ENCODE data around the gene LBP.

GRCh38 chr20:38300438-38300837, 45.8 kb upstream of the LBP start:
- TF ChIP-seq, protein P1, sequence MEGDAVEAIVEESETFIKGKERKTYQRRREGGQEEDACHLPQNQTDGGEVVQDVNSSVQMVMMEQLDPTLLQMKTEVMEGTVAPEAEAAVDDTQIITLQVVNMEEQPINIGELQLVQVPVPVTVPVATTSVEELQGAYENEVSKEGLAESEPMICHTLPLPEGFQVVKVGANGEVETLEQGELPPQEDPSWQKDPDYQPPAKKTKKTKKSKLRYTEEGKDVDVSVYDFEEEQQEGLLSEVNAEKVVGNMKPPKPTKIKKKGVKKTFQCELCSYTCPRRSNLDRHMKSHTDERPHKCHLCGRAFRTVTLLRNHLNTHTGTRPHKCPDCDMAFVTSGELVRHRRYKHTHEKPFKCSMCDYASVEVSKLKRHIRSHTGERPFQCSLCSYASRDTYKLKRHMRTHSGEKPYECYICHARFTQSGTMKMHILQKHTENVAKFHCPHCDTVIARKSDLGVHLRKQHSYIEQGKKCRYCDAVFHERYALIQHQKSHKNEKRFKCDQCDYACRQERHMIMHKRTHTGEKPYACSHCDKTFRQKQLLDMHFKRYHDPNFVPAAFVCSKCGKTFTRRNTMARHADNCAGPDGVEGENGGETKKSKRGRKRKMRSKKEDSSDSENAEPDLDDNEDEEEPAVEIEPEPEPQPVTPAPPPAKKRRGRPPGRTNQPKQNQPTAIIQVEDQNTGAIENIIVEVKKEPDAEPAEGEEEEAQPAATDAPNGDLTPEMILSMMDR (IDR thresholded peaks at IDR 0.05): no peak
- TF ChIP-seq POLR2A (IDR thresholded peaks at IDR 0.05): no peak
